Brain pericyte (primary cell): ENCODE measurements around the gene COPS8.

Source experiments
- DNase-seq: peaks from one replicate; pipeline ENCODE4 v3.0.0-alpha.2; 2012; ENCODE audit warnings: low read depth, low spot score

Gene COPS8

DNA sequence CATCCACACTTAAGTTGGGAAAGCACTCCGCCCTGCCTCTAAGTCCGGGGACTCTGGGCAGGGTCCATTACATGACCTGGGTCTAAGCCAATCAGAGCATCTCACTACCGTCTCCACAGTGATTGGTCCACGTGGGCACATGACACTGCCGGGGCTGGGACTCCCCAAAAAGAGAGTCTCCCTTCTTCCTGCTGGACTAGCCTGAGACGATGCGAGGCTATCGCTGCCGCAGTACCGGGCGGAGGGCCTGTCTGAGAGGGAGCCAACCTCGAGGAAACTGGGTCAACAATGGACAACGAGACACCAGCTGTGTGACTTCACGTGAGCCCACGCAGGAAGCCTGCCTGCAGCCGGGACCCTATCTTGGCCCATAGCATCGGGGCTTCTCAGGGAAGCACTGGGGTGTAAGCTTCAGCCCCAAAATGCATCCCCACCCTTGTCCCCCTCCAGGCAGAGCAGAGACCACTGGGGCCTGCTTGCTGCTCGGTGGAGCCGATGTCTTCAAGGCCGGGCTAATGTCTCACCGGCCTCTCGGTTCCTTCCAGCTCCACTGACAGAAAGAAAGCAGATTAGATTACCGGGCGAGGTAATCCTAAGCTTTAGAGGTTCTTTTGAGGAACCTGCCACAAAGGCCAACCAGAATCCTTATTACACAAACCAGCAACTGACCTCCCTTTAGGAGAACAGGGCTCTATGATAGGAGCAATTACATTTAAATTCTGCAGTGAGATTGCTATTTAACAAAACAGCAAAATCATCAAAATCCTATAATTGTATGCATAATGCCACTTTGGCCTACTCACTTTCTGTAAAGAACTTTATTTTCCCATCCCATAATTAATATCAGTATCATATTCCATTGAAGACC, 21.3 kb upstream of the COPS8 start:
- no peak for DNase-seq

- no peak for DNase-seq
Observed at GRCh38 chr2:237065071-237065377, 20.7 kb upstream of the COPS8 start.

- no peak for DNase-seq
Observed at GRCh38 chr2:237066396-237066795, 19.3 kb upstream of the COPS8 start.

DNA sequence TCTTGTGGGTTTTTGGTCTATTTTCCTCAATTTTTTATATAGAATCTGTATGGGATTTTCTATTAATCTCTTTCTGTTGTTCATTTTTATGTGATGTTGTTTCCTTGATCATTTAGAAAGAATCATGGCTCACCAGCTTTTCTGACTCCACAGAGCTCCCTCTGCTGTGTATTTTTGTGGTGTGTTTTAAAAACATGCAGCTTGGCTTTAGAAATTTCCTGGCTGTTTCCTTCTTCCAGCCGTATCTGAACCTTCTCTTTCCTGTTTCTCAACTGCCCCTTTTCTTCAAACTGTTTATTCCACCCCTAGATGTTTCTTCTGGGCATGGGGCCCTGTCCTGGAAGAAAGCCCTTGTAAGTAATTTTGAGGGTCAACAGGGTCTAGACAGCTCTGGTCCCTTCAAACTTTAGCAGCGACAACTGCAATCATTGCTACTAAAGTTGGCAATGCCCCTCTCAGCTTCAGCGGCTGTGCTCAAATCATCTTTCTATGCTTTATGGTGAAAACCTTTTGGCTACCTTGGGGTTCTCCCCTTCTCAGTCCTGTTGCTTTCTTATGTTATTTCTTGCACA, 17.6 kb upstream of the COPS8 start:
- no peak for DNase-seq

- no peak for DNase-seq
Observed at GRCh38 chr2:237072067-237072931, 13.4 kb upstream of the COPS8 start.

DNA sequence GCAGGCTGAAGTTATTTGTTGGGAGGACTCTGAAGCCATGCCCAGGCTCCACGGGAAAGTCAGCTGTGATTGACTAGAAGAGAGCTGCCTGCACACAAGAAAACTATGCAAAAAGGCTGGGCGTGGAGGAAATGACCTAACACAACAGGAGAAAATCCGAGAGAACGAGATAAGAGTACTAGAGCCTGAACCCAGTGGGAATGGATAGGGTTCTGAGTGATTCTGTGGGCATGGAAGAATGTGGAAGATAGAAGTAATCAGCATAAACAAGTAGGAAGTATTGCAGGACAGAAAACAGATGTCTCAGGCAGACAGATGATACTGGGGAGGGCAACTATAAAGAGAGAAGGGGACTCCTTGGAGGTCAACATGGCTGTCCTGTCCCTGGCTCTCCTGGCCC, 12.1 kb upstream of the COPS8 start:
- no peak for DNase-seq

GRCh38 chr2:237074211-237074993, 11.3 kb upstream of the COPS8 start:
- DNase-seq = no peak

DNA sequence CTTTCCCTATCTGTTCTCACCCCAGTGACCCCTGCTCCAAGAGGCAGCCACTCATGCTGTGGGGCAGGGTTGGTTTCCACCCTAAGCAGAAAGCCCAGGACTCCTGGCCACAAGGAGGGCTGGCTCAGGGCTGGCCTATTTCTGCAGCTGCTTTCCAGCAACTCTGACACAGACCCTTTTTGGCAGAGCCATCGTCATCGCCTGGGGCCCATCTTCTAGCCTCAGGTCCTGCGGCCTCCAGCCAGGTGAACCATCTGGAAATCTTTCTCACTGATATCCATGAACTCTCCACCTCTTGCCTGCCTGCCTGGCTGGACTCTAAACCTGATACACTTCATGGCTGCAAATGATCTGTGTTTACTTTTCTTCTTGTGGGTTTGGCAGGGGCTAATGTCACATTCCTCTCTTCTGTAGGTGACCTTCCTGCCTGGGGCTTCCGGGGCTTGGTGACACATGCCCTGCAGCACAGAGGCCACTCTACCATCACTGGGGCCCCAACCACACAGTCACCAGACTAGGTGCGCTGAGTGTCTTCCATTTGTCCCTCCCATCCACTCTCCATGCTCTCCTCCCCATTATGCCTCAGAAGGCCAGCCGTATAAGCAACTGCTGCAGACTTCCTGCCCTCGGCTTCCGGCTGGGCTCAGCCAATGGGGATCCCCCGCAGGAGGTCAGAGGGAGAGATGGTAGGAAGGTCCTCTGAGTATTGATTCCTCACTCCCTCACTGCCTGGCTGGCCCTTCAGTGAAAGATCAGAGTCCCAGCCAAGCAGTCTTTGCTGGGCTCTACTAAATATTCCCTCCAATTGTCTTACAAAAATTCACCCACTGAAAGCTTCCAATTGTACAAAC, 9.7 kb upstream of the COPS8 start:
- DNase-seq = no peak

DNA sequence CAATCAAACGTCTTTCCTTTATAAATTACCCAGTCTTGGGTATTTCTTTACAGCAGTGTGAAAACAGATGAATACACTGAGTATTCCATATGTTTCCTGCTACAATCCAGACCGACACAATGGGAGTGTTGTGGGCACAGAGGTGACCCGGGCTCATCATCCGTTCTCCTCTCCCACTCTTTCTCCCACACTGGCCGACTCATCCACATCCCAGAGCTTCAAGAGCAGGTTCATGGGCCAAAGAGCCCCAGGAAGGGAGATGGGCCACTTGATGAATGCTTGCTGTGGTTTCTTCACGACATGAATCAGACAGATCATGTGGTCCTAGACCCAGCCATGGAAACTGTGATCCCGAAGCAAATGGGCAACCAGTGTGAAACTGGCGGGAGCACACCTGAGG, 4.1 kb upstream of the COPS8 start:
- DNase-seq = no peak

DNA sequence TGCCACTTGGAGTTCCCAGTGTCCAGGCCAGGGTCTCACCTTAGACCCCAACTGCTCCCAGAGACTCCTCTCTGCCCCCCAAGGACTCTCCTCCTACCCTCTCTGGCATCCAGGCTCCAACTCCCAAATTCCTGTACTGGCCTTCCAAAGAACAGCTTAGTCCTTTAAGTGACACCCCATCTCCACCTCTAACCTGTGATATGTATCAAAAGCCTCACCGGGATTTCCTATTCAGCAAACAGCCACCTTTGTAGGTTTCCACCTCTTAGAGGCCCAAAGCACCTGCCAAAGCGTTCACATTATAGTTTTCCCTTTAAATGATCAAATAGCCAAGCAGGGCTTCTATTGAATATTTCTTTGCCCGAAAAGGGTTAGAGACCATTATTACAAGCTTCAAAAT, 2.7 kb upstream of the COPS8 start:
- no peak for DNase-seq

DNA sequence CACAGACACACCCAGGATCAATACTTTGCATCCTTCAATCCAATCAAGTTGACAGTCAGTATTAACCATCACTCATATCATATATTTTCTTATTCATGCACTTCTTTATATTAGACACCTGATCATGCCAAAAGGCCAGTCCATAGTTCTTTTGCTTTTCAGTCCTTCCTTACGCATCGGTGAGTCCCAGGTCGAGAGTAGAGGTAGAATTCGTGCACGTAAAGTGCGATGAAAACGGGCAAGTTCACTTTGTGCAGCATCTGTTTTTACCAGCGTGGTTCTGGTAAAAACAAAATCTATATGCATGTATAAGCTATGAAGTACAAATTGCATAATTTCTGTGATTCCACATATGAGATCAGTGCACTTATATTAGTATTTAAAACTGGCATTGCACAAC, 1.2 kb upstream of the COPS8 start:
- no peak for DNase-seq

DNA sequence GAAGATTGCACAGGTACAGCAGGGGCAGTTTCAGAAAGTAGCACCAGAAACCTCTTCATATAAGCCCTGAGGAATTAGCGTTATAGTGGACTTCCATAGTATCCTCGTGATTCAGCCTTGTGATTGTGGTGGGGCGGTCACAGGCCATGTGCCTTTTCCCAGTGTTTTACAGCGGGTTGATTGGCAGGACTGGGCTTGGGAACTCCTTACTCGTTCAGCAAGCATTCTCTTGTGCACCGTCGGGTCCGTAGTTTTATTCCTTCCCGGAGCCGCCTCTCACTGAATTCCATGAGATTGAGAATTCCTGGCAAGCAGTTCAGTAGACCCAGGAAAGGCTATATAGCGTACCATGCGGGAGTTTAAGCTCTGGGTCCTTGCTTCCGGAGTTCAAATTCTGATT, 5.2 kb downstream of the COPS8 start:
- DNase-seq = no peak

- no peak for DNase-seq
Observed at GRCh38 chr2:237091779-237092436, 6.2 kb downstream of the COPS8 start.

- DNase-seq = no peak
Observed at GRCh38 chr2:237092506-237092905, 6.8 kb downstream of the COPS8 start.

DNA sequence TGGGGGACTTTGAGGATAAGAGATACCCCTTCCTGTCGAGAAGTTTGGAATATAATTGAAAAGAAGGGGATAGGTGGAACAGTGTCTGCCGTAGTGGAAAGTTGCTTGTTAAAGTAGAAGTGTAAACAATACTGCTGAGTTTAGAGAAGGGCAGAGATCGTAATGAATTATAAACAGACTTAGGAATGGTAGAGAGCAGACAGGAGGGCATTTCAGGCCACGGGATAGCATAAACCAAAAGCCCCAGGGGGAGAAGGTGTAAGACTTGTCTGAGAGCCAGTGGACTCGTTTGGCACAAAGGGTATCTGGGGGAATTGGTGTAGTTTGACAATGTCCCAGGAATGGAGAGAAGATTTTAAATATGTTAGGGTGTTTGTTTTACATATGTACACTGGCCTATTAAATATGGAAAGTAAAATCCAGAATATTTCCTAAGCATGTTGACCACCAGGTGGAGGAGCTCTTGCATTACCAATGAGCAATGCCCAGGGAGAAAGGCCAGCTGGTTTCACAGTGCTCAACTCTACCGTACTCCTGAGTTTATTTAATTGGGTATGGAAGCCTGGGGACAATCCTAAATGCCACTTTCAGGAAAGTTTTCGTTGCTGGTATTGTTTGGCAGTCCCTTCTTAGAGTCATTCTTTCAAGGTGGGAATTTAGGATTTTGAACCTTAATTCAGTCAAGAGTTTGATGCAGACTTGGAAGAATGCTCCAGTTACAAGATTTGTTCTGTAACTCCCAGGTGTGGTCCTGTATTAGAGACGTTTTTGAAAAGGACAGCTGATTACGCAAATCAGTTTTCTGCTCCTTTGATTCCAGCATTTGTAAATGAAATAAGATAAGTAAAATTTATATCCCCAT, 7.5 kb downstream of the COPS8 start:
- DNase-seq = peak; percentile 20

GRCh38 chr2:237096201-237096600, 10.5 kb downstream of the COPS8 start:
- DNase-seq = no peak

DNA sequence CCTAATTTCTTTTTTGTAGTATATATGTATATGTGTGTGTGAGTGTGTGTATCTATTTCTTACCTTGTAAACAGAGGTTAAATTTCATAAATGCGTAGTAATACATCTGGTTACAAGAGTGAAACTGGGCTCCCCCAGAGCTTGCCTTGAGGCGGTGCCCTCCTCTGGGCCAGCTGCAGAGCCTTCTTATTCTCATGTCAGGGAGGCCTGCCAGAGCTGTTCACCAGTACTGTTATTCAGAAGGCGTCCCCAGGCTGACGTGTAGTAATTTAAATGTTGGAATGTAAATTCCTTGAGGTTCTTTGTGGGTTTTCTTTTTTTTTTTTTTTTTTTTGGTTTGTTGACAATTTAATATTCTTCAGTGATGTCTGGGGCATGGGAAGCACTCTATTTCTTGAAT, 11.2 kb downstream of the COPS8 start:
- no peak for DNase-seq

- DNase-seq = no peak
Observed at GRCh38 chr2:237097326-237097910, 11.7 kb downstream of the COPS8 start.
